Mammary epithelial cell (primary cell): ENCODE measurements around the gene SORD.
"Not testable (repeated sequence)": the region's sequence is repeated elsewhere in the genome, so short reads cannot be mapped to it uniquely, and the experiment has no call there.

ENCODE experiments used
- CTCF ChIP-seq, 2 donors: IDR thresholded peaks in 1 of 2; conservative IDR thresholded peaks in 1 of 2; 2 replicates each; pipeline ENCODE4 v1.5.1; 2011 to 2012; ENCODE audit warnings: inconsistent platforms in 2 of 2, low read length in 2 of 2, mild to moderate bottlenecking in 2 of 2, control low read depth in 1 of 2, low read depth in 1 of 2; ENCODE audit not compliant: insufficient read depth in 1 of 2; ENCODE audit errors: extremely low read depth in 1 of 2
- EZH2 ChIP-seq: IDR thresholded peaks from 2 replicates; pipeline ENCODE4 v1.6.1; 2012; ENCODE audit warnings: low read length, inconsistent platforms, borderline replicate concordance

DNA sequence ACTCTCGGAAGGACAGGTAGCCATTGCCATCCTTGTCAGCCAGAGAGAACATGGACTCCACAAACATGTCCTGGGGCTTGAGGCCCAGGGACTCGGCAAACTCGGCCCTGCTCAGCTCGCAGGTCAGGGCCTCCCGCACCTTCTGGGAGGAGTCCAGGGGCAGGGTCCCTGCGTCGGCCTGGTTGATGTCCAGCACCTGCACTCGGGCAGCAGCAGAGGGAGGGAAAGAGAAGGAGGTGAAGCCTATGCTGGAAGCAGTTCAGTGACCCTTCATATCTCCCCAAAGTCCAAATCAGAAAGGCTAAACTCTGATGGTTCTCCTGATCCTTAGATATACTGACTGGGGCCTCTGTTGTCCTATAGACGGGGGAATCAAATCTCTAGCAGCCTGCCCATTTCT is 81.2 kb downstream of the SORD start:
- not testable (repeated sequence) for TF ChIP-seq CTCF (conservative IDR thresholded peaks at IDR 0.05 in 1 of 2, IDR thresholded peaks at IDR 0.05 in 1 of 2; ENCODE audit: extremely low read depth in 1 of 2, insufficient read depth in 1 of 2, low read depth in 1 of 2, low read length in 2 of 2); EZH2
